ENCODE measurements around the gene SKAP2.

DNA sequence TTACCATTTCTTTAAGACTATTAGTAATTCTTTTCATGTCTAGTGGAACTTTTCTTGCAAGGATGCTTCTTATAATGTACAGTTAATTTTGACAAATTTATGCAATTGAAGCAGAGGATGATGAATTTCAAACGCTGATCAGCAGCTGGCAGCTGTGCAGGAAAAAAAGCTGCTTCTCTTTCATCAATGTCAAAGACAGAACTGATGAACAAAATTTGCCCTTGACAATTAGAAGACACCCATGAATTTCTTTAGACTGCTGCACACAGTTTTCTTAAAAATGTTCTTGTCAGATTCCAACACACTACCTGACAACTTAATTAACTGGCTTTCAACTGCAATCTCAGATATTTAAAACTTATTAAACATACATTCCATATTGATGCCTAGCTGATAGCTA is 138.3 kb downstream of the SKAP2 start:
- TF ChIP-seq, protein P1, sequence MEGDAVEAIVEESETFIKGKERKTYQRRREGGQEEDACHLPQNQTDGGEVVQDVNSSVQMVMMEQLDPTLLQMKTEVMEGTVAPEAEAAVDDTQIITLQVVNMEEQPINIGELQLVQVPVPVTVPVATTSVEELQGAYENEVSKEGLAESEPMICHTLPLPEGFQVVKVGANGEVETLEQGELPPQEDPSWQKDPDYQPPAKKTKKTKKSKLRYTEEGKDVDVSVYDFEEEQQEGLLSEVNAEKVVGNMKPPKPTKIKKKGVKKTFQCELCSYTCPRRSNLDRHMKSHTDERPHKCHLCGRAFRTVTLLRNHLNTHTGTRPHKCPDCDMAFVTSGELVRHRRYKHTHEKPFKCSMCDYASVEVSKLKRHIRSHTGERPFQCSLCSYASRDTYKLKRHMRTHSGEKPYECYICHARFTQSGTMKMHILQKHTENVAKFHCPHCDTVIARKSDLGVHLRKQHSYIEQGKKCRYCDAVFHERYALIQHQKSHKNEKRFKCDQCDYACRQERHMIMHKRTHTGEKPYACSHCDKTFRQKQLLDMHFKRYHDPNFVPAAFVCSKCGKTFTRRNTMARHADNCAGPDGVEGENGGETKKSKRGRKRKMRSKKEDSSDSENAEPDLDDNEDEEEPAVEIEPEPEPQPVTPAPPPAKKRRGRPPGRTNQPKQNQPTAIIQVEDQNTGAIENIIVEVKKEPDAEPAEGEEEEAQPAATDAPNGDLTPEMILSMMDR (conservative IDR thresholded peaks at IDR 0.05; ENCODE audit: low read depth, low read length) = no peak
- no peak for TF ChIP-seq EZH2 (IDR thresholded peaks at IDR 0.05; ENCODE audit: borderline replicate concordance, low read depth, low read length, poor library complexity, severe bottlenecking)
